HEK293 (cell line): Measurements from ENCODE around the gene C20orf96.

ENCODE experiments used
- CTCF ChIA-PET: fragments of 350-600 bp; formaldehyde crosslinking; extraction: SDS; loops from one replicate; lab custom pipeline; 2021; ENCODE audit warnings: antibody characterized with exemption; lab: Yijun Ruan, JAX
- POLR2A ChIA-PET: fragments of 300-600 bp; formaldehyde crosslinking; extraction: SDS; loops from one replicate; lab custom pipeline; 2020; ENCODE audit warnings: antibody characterized with exemption, inconsistent platforms; lab: Yijun Ruan, JAX
- H3K27ac ChIP-seq: fragments of 200-500 bp; sonication (Bioruptor generic); 2 replicates; pipeline ENCODE4 v1.5.1; 2014; ENCODE audit warnings: low read depth, low read length, control low read depth, inconsistent platforms; ENCODE audit errors: extremely low read depth
- H3K36me3 ChIP-seq, 2 experiments: fragments of 200-500 bp in 1 of 2; sonication (Bioruptor generic) in 1 of 2; 1 replicate in 1 of 2; 2 replicates in 1 of 2; pipeline ENCODE4 v1.5.1; 2014 to 2017; ENCODE audit warnings: inconsistent platforms in 2 of 2, low read length in 2 of 2; ENCODE audit not compliant: control insufficient read depth in 2 of 2, insufficient read depth in 1 of 2
- H3K4me1 ChIP-seq: fragments of 200-500 bp; sonication (Bioruptor generic); 2 replicates; pipeline ENCODE4 v1.5.1; 2014; ENCODE audit warnings: mild to moderate bottlenecking, low read length, inconsistent platforms; ENCODE audit not compliant: control insufficient read depth, insufficient read depth
- H3K4me3 ChIP-seq: 2 replicates; pipeline ENCODE4 v1.5.1; 2011; ENCODE audit warnings: low read depth, mild to moderate bottlenecking, control low read depth, low read length, moderate library complexity
- H3K9me3 ChIP-seq: fragments of 200-500 bp; sonication (Bioruptor generic); 2 replicates; pipeline ENCODE4 v1.5.1; 2014; ENCODE audit warnings: low read depth, low read length, inconsistent platforms; ENCODE audit not compliant: control insufficient read depth, insufficient read depth
- GLI4 ChIP-seq: fragments of 450-650 bp; formaldehyde crosslinking; IDR thresholded peaks from 2 replicates; pipeline ENCODE4 v1.5.1; 2016; ENCODE audit warnings: missing biosample characterization, missing genetic modification characterization
- HOXA7 ChIP-seq: sonication (generic); formaldehyde crosslinking; IDR thresholded peaks from 2 replicates; pipeline ENCODE4 v1.8.1; 2022; ENCODE audit warnings: missing genetic modification reagents, borderline replicate concordance
- IKZF3 ChIP-seq: fragments of 450-650 bp; IDR thresholded peaks from 2 replicates; pipeline ENCODE4 v1.5.0; 2018; ENCODE audit warnings: missing biosample characterization, mild to moderate bottlenecking, missing genetic modification characterization, moderate library complexity
- KLF7 ChIP-seq: fragments of 450-650 bp; formaldehyde crosslinking; IDR thresholded peaks from 2 replicates; pipeline ENCODE4 v1.5.1; 2016; ENCODE audit warnings: missing biosample characterization, missing genetic modification characterization, borderline replicate concordance
- MEIS1 ChIP-seq: sonication (generic); formaldehyde crosslinking; IDR thresholded peaks from 2 replicates; pipeline ENCODE4 v1.8.1; 2022; ENCODE audit warnings: missing genetic modification reagents, mild to moderate bottlenecking, borderline replicate concordance
- MZF1 ChIP-seq: fragments of 450-650 bp; formaldehyde crosslinking; IDR thresholded peaks from 2 replicates; pipeline ENCODE4 v1.5.1; 2017; ENCODE audit warnings: missing biosample characterization, missing genetic modification characterization, borderline replicate concordance
- PRDM4 ChIP-seq: fragments of 450-650 bp; formaldehyde crosslinking; IDR thresholded peaks from 2 replicates; pipeline ENCODE4 v1.5.1; 2017; ENCODE audit warnings: missing biosample characterization, missing genetic modification characterization
- YY2 ChIP-seq: fragments of 450-650 bp; formaldehyde crosslinking; IDR thresholded peaks from 2 replicates; pipeline ENCODE4 v1.5.1; 2016; ENCODE audit warnings: missing biosample characterization, missing genetic modification characterization
- ZBTB11 ChIP-seq: fragments of 450-650 bp; formaldehyde crosslinking; conservative IDR thresholded peaks from 2 replicates; pipeline ENCODE4 v1.5.1; 2016; ENCODE audit warnings: low read depth, missing biosample characterization, missing genetic modification characterization
- ZNF174 ChIP-seq: fragments of 450-650 bp; formaldehyde crosslinking; IDR thresholded peaks from 2 replicates; pipeline ENCODE4 v1.5.0; 2017; ENCODE audit warnings: missing biosample characterization, mild to moderate bottlenecking, missing genetic modification characterization
- ZNF558 ChIP-seq: fragments of 450-650 bp; formaldehyde crosslinking; IDR thresholded peaks from 2 replicates; pipeline ENCODE4 v1.5.1; 2016; ENCODE audit warnings: missing biosample characterization, missing genetic modification characterization
- ZNF629 ChIP-seq: fragments of 450-650 bp; formaldehyde crosslinking; IDR thresholded peaks from 2 replicates; pipeline ENCODE4 v1.5.1; 2017; ENCODE audit warnings: missing biosample characterization, missing genetic modification characterization
- ZNF701 ChIP-seq: fragments of 450-650 bp; formaldehyde crosslinking; IDR thresholded peaks from 2 replicates; pipeline ENCODE4 v1.5.1; 2016; ENCODE audit warnings: missing biosample characterization, missing genetic modification characterization
- ZNF791 ChIP-seq: fragments of 450-650 bp; formaldehyde crosslinking; IDR thresholded peaks from 2 replicates; pipeline ENCODE4 v1.5.1; 2016; ENCODE audit warnings: missing biosample characterization, missing genetic modification characterization
- ZNF830 ChIP-seq: fragments of 450-650 bp; IDR thresholded peaks from 2 replicates; pipeline ENCODE4 v1.5.0; 2018; ENCODE audit warnings: missing biosample characterization, missing genetic modification characterization, low read depth, mild to moderate bottlenecking, moderate library complexity
- ZSCAN30 ChIP-seq: fragments of 450-650 bp; IDR thresholded peaks from 2 replicates; pipeline ENCODE4 v1.5.1; 2018; ENCODE audit warnings: missing biosample characterization, mild to moderate bottlenecking, missing genetic modification characterization, moderate library complexity
- TF ChIP-seq, protein P1 (sequence below): fragments of 450-650 bp; formaldehyde crosslinking; IDR thresholded peaks from 2 replicates; pipeline ENCODE4 v1.5.1; 2016; ENCODE audit warnings: missing biosample characterization, missing genetic modification characterization
- TF ChIP-seq, protein P2 (sequence below): fragments of 450-650 bp; formaldehyde crosslinking; IDR thresholded peaks from 2 replicates; pipeline ENCODE4 v1.5.1; 2016; ENCODE audit warnings: missing biosample characterization, missing genetic modification characterization, borderline replicate concordance

The C20orf96 gene

GRCh38 chr20:312866-313265 lies 22.3 kb upstream of the C20orf96 start (continued):
- no peak for TF ChIP-seq PRDM4
- no peak for TF ChIP-seq ZNF629 (tag by site-specific recombination)
- TF ChIP-seq MEIS1: no peak
- TF ChIP-seq, protein P1, sequence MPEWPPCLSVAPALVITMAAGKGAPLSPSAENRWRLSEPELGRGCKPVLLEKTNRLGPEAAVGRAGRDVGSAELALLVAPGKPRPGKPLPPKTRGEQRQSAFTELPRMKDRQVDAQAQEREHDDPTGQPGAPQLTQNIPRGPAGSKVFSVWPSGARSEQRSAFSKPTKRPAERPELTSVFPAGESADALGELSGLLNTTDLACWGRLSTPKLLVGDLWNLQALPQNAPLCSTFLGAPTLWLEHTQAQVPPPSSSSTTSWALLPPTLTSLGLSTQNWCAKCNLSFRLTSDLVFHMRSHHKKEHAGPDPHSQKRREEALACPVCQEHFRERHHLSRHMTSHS (tag by site-specific recombination): no peak
- TF ChIP-seq ZNF558: no peak
- no peak for TF ChIP-seq ZNF830
- no peak for TF ChIP-seq ZNF701 (tag by site-specific recombination)
- no peak for TF ChIP-seq IKZF3
- no peak for TF ChIP-seq GLI4
- TF ChIP-seq ZNF791 (tag by site-specific recombination): no peak
- TF ChIP-seq, all 188 proteins: peak for 0

DNA sequence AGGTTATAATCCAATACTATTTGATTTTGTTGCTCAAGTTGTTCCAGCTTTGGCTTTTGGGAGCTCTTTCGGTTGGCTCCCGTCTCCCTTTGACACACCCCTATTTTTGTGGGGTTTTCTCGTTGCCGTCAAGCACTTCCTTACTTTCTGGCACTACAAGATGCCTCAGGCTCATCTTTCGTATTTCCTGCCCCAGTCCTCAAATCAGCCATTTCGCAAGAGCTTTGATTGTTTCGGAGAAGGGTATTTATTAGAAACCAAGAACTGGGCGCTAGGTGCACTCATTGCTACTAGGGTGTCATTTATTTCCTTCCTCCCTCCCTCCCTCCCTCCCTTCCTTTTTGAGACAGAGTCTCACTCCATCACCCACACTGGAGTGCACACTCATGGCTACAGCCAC lies 21.5 kb upstream of the C20orf96 start:
- POLR2A ChIA-PET: interaction anchor here (0.6 to 1.0 kb wide), 2 partner anchors 12 to 193 kb away, joined by 3 to 8 read pairs; partner anchors contain the start of gene SOX12
- H3K4me1 ChIP-seq: peaks cover 6% of the 10 kb centered on the region
- no peak overlapping the region for H3K27ac ChIP-seq
- no peaks in the 10 kb centered on the region for H3K36me3 ChIP-seq
- no peaks in the 10 kb centered on the region for H3K9me3 ChIP-seq
- CTCF ChIA-PET: interaction anchor here (0.6 to 1.7 kb wide), 6 partner anchors 12 to 309 kb away, joined by 3 to 8 read pairs (median 4); no protein-coding TSS in a partner anchor
- TF ChIP-seq KLF7 (tag by site-specific recombination): no peak
- TF ChIP-seq MZF1 (tag by site-specific recombination): no peak
- H3K4me3 ChIP-seq: no peak overlapping the region

DNA sequence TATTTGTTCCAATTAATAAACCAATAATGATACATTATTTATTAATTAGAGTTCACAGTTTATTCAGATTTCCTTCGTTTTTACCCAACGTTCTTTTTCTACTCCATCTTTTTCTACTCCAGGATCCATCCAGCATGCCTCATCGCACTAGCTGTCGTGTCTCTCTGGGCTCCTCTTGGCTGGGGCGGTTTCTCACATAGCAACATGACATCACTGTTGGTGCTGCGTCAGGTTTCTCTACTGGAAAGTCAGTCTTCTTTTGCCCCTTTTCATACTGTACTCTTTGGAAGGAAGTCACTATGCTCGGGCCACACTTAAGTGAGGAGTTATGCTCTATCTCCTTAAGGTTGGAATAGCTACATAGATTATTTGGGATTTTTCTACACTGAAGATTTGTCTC lies 21.1 kb upstream of the C20orf96 start:
- TF ChIP-seq, protein P2, sequence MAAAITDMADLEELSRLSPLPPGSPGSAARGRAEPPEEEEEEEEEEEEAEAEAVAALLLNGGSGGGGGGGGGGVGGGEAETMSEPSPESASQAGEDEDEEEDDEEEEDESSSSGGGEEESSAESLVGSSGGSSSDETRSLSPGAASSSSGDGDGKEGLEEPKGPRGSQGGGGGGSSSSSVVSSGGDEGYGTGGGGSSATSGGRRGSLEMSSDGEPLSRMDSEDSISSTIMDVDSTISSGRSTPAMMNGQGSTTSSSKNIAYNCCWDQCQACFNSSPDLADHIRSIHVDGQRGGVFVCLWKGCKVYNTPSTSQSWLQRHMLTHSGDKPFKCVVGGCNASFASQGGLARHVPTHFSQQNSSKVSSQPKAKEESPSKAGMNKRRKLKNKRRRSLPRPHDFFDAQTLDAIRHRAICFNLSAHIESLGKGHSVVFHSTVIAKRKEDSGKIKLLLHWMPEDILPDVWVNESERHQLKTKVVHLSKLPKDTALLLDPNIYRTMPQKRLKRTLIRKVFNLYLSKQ (tag by site-specific recombination): no peak
- no peak for TF ChIP-seq ZNF701 (tag by site-specific recombination)
- TF ChIP-seq ZNF174 (tag by site-specific recombination): no peak
- no peak for TF ChIP-seq ZBTB11
- no peak for TF ChIP-seq ZSCAN30 (tag by site-specific recombination)
- TF ChIP-seq YY2: no peak
- TF ChIP-seq HOXA7 (CRISPR knock-in tag): no peak
- TF ChIP-seq, all 188 proteins: peak for 0
- POLR2A ChIA-PET: interaction anchor here (1.0 kb wide), 1 partner anchor 13 kb away, joined by 8 read pairs; the partner anchor contains the start of gene SOX12
- Histone ChIP-seq H3K4me3 (no peak overlapping the region), H3K36me3 (no peaks in the 10 kb centered on the region), H3K27ac (no peak overlapping the region), H3K9me3 (no peaks in the 10 kb centered on the region), H3K4me1 (peaks cover 6% of the 10 kb centered on the region)
- CTCF ChIA-PET: interaction anchor here (0.6 to 1.7 kb wide), 6 partner anchors 13 to 310 kb away, joined by 3 to 8 read pairs (median 4); no protein-coding TSS in a partner anchor
